Measurements from ENCODE around the gene PFDN2.
A peak's percentile ranks its signal among the peaks of the same experiment; 100 is the strongest.

The PFDN2 gene

DNA sequence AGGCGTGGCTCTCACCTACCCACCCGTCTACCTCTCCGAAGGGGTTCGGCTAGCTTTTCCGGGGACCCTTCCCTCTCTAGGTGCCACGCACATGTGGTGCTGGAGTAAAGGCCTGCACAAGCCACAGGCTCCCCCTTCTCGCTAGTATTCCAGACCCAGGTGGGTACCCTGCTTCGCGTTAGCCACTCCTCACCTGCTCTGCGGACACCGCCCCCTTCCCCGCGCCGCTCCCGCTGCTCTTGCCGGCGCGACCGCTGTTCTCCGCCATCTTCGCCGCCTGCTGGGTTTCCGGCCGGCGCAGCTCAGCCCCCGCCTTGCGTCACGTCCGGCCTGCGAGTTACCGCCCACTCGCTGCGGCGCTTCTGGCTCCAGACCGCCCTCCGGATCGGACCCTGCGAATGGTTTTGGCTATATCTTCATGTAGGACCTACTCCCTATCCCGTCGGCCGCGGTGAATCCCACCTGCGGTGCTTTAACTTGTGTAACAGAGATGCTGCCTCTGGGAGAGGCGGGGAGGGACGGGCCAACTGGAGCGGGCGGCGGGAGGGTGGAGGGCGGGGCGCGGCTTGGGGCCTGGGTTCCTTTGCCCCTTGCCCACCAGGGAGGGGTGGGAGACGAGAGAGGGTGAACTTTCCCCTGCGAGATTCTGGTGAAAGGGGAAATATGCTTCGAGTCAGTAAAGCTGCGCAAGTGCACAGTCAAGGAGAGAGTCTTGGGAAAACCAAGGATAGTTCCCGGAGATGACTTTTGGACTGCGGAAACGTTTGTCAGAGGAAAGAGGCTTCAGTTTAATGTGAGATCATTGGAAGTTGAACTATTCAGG, at the start of gene PFDN2, which contains the start of gene NIT1:
Gene PFDN2 (minus strand): TSS at position 279 of the 823 bp plus-strand sequence. CDS start 11 bp downstream, at position 268.
Gene NIT1 (plus strand): TSS at position 347 of the 823 bp plus-strand sequence. CDS start 72 bp downstream, at position 419.
- peak; percentile 93 for DNase-seq

- no peak for DNase-seq
Observed at GRCh38 chr1:161166669-161167548, 49.1 kb upstream of the PFDN2 start.

DNA sequence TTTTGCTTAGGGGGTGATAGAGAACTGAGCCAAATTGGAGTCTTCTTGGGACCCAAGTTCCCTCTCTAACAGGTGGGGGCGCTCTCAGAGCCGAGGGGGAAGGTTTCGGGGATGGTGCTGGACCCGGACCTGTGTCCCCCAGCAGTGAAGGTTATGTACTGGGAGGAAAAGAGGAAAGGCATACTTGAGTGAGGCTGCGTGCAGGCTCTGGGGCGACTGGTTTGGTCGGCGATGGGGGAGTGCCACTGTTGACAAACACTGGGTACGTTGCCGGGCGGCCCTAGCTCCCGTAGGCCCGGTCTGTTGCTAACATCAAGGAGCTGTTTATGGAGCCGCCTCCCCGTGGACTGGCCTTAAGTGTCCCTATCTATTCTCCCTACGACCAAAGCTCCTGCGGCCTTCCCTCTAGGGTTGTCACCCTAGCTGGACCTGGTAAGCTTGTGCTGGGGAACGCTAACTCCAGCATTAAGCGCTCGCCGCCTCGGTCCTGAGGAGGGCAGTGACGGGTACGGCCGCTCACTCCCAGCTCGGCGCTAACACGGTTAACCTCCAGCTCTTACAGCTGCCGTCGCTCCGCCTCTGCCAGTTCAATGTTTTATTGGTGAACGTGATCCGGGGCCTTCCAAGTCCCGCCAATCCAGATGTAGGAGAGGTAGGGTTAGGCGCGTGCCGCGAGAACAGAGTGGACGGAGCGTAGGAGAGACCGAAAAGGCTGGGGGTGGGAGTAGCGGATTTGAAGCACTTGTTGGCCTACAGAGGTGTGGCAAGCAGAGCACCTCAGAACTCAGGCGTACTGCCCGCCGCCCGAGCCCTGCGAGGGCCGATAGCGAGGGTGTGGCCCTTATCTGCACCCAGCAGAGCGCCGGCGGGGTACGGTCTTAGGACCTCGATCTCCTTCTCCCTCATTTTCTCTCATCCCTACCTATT, 48.2 kb upstream of the PFDN2 start, which contains the start of gene PPOX:
Gene PPOX (plus strand): TSS at position 685 of the 927 bp plus-strand sequence. CDS start 422 bp downstream, outside the sequence.
- peak; percentile 92 for DNase-seq

GRCh38 chr1:161164901-161165610, 47.2 kb upstream of the PFDN2 start:
- DNase-seq, result no peak

GRCh38 chr1:161163793-161164192, 46.0 kb upstream of the PFDN2 start:
- DNase-seq, result no peak

- DNase-seq, result no peak
Observed at GRCh38 chr1:161162806-161163205, 45.0 kb upstream of the PFDN2 start.

GRCh38 chr1:161162052-161162451, 44.2 kb upstream of the PFDN2 start:
- no peak for DNase-seq

- no peak for DNase-seq
Observed at GRCh38 chr1:161161652-161162051, 43.8 kb upstream of the PFDN2 start.

DNA sequence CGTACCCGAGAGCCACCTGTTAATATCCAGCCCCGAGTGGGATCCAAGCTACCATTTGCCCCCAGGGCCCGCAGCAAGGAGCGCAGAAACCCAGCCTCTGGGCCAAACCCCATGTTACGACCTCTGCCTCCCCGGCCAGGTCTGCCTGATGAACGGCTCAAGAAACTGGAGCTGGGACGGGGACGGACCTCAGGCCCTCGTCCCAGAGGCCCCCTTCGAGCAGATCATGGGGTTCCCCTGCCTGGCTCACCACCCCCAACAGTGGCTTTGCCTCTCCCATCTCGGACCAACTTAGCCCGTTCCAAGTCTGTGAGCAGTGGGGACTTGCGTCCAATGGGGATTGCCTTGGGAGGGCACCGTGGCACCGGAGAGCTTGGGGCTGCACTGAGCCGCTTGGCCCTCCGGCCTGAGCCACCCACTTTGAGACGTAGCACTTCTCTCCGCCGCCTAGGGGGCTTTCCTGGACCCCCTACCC, 42.9 kb upstream of the PFDN2 start:
- no peak for DNase-seq

DNA sequence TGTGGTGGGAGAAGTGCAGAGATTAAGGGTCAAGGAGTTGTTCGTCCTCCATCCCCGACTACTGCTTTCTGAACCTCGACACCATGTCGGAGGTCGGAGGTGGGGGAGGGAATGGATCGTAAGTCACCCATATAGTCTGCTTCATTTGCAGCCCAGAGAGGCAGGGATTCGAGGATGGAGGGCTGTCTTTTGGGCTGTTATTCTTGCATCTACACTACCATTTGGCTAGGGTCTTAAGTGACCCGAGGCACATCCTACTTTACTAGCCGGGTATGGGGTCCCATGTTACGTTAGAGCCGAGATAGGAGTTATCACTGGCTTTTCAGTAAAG, 42.0 kb upstream of the PFDN2 start:
- DNase-seq, result no peak

GRCh38 chr1:161159087-161159912, 41.5 kb upstream of the PFDN2 start, which contains the start of gene USP21:
TSS of gene USP21 (plus strand) at chr1:161159500. CDS start at chr1:161160641, 1,141 bp downstream.
- DNase-seq, result peak; percentile 96

GRCh38 chr1:161158316-161159010, 40.6 kb upstream of the PFDN2 start:
- no peak for DNase-seq

DNA sequence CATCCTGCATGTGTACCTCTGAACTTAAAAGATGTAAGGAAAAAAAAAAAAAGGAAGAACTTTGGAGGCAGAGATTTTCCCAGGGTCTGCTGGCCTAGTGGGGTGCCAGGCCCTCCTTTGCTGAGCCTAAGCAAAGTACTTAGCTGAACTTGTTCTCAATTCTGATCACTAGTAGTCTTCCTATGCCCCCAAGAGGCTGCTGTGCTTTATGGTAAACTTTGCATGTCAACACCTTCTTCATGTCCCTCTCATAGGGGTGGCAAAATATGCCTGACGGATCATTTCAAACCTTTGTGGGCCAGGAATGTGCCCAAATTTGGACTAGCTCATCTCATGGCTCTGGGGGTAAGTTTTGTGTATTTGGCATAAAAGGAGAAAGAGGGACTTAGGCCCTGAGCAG, 40.0 kb upstream of the PFDN2 start:
- DNase-seq, result no peak

- peak; percentile 92 for DNase-seq
Observed at GRCh38 chr1:161153682-161154337, 36.0 kb upstream of the PFDN2 start, which contains the start of gene UFC1. TSS of gene UFC1 (plus strand) at chr1:161153978. CDS start at chr1:161153998, 20 bp downstream.

DNA sequence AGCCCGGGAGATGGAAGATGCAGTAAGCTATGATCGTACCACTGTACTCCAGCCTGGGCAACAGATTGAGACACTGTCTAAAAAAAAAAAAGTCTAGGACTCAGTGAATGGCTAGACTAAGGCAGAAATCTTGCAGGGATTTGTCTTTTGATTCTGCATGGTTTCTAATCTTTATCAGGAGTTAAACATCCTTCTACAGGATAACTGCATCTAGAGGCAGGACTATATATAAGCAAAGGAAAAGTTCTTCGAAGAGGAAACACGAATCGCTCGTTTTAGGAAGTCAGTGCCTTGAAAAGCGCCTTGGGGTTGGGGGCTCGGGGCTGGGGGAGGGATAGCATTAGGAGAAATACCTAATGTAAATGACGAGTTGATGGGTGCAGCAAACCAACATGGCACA, 35.3 kb upstream of the PFDN2 start:
- DNase-seq, result no peak

- no peak for DNase-seq
Observed at GRCh38 chr1:161145832-161146231, 28.0 kb upstream of the PFDN2 start.

- no peak for DNase-seq
Observed at GRCh38 chr1:161140755-161141400, 23.0 kb upstream of the PFDN2 start.

DNA sequence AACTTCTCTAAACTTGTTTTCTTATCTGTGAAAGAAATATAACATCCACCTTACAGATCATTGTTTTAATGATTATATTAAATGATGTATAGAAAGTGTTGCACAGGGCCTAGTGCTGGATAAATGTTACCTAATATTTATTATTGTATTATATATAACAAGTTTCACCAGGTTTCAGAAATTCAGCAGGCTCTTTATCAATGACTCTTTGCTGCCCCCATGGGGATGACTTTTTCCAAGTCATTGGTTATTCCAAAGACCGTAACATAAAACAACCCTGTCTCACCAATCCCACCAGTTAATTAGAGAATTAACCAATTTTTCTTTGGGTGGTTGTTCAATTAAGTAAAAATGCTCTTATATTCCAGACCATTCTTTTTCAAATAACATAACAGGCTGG, 21.9 kb upstream of the PFDN2 start:
- DNase-seq, result no peak

- DNase-seq, result no peak
Observed at GRCh38 chr1:161138431-161138830, 20.6 kb upstream of the PFDN2 start.

Measured in activated CD8-positive, alpha-beta memory T cell treated with anti-CD3 and anti-CD28 coated beads for 24 hours (primary cell).